GM18508 (cell line): ENCODE measurements around the gene DNAJC16.

Experiments
- ATAC-seq: cut with Tn5 transposase; IDR thresholded peaks from one replicate; pipeline ENCODE4 v1.9.1; 2021; ENCODE audit warnings: moderate number of reproducible peaks; ENCODE audit not compliant: insufficient read depth, unreplicated experiment

DNAJC16 gene

GRCh38 chr1:15617173-15618076 lies 90.8 kb downstream of the DNAJC16 start, which contains the start of gene DDI2:
Gene DDI2 (plus strand): TSS chr1:15617458. CDS start chr1:15617671, 213 bp downstream.
- ATAC-seq = no peak

DNA sequence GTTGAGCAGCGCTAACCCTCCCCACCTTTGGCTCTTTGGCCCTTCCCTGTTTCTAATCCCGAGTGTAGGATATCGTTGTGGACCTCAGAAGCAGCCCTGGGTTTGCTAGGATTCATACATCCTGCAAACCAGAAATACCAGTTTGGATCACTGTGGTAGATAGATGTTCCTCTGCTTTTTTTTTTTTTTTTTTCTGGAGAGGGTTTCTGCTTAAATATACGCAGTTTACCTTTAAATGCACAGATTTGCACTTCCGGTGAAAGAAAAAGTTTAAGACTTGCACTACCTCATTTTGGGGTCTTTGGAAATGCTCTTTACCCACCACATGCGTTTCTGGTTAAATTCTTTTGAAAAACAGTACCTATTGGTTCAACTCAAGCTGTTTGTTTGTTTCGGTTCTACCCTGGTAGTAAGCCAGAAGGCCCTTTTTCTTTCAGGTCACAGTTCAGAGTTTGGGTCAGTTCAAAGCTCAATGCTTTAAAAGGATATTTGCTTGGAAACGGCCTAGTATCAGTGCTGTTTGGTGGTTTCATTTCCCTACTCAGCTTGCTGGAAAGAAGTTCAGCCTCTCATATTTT lies 91.5 kb downstream of the DNAJC16 start:
- ATAC-seq = no peak

GRCh38 chr1:15618655-15619525 lies 92.2 kb downstream of the DNAJC16 start:
- no peak for ATAC-seq

GRCh38 chr1:15620155-15620545 lies 93.5 kb downstream of the DNAJC16 start:
- ATAC-seq = no peak

- ATAC-seq = no peak
Measured at GRCh38 chr1:15620902-15621682, 94.4 kb downstream of the DNAJC16 start.

GRCh38 chr1:15621975-15622374 lies 95.3 kb downstream of the DNAJC16 start:
- no peak for ATAC-seq

DNA sequence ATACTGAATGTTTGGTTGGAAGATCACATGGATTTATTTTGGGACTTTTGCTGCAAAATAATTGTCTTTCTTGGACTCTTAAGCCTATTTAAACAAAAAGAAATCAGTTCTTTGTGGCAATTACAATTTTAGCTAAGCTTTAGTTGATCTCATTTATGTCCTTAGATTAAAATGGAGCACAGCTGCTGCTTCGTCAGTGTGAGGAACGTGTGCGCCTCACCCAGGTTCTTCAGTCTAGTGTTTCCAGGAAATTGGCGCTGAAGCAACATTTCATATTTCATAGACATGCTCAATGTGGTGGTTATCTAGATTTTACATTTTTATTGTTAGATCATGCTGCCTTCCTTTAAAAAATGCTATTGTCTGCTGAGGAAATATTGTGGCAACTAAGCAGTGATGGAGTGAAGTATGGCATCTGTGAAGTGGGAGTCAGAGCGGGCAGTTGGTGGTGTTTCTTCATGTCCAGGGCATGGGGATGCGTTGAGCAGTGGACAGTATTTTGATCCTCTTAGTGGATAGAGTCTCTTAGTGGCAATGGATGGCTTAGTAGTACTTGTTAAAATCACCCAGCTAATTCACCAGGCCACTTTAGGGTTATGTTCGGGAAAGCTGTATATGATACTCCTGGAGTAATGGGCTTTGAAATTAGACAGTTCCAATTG lies 96.2 kb downstream of the DNAJC16 start:
- ATAC-seq = no peak

DNA sequence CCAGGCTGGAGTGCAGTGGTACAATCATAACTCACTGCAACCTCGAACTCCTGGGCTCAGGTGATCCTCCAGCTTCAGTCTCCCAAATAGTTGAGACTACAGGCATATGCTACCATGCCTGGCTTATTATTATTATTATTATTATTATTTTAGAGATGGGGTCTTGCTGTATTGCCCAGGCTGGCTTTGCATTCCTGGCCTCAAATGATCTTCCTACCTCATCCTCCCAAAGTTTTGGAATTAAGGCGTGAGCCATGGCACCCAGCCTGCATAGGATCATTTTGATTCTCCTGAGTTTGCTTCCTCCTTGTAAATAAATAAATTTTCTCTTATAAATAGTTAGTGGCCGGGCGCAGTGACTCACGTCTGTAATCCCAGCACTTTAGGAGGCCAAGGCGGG lies 96.8 kb downstream of the DNAJC16 start:
- ATAC-seq = no peak

GRCh38 chr1:15624133-15624714 lies 97.6 kb downstream of the DNAJC16 start:
- ATAC-seq = no peak

DNA sequence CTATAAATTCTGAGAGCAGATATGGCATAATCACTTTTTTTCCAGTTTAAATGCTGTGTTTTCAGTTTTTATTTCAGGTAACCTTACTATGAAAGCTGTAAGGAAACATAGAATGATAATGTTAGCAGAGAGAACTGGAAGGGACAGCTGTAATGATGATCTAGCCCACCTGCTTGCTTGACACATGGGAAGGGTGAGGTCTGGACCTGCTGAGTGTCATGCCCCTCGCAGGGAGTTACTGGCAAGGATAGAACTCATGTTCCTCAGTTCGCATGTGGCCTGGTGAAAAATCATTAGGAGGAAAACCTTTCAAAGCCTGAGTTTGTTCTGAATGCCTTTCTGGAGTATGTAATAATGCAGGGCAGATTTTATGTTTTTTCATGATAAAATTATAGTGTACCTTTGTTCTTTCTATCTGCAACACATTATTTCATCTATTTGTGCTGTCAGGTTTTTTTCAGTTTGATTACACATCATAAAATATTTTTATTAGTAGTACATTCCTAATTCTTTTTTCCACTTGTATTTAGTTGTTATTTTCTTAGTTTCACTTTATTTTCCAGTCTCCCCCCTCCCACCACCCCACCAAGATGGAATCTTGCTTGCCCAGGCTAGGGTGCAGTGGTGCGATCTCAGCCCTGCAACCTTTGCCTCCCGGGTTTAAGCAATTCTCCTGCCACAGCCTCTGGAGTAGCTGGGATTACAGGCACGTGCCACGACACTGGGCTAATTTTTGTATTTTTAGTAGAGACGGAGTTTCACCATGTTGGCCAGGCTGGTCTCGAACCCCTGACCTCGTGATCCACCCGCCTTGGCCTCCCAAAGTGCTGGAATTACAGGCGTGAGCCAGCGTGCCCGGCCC lies 98.6 kb downstream of the DNAJC16 start:
- ATAC-seq = no peak
